ENCODE results near the gene ZNF91. TPM values are rescaled to one million over a fixed set of nuclear protein-coding genes. Genes with fewer than 3 reads are reported as not detected.

The ZNF91 gene
- total RNA-seq, 1 donor from 2014 or later: 28.5 TPM

DNA sequence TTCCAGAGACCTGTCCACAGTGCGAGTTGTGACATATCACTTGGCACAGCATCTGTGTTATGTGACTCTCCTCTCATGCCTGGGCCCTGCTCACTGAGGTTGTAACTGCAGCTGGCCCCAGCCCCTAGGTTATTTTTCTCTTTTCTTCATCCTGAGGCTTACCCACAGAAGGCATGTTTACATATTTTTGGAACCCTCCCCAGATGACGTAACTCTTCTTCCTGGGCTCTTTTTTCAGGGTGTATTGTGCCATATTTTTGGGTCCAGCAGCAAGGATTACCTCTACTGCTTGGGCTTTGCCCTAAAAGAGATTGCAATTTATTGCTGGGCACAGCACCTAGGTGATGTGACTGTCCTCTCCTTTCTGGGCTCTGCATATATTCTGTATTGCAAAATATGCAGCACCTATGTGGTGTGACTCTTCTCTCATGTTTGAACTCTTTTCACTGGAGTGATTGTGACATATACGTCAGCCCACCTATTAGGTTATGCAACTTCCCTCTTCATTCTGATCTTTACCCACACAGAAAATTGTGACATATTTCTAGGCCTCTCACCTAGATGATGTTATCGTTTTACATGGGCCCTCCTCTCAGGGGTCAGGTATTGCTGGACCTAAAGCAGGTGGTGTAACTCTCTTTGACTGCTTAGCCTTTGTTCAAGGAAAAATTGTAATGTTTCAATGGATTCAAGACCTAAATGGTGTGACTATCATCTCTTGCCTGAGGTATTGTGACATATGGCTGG lies 80.6 kb downstream of the ZNF91 start:
- Histone ChIP-seq H3K9me3 (peaks cover 0 to 5% of the 10 kb centered on the region in 2 donors), H3K4me1 (no peaks in the 10 kb centered on the region), H3K27ac (no peak overlapping the region), H3K27me3 (no peaks in the 10 kb centered on the region), H3K36me3 (no peaks in the 10 kb centered on the region), H3K4me3 (no peak overlapping the region)
- TF ChIP-seq, protein P1, sequence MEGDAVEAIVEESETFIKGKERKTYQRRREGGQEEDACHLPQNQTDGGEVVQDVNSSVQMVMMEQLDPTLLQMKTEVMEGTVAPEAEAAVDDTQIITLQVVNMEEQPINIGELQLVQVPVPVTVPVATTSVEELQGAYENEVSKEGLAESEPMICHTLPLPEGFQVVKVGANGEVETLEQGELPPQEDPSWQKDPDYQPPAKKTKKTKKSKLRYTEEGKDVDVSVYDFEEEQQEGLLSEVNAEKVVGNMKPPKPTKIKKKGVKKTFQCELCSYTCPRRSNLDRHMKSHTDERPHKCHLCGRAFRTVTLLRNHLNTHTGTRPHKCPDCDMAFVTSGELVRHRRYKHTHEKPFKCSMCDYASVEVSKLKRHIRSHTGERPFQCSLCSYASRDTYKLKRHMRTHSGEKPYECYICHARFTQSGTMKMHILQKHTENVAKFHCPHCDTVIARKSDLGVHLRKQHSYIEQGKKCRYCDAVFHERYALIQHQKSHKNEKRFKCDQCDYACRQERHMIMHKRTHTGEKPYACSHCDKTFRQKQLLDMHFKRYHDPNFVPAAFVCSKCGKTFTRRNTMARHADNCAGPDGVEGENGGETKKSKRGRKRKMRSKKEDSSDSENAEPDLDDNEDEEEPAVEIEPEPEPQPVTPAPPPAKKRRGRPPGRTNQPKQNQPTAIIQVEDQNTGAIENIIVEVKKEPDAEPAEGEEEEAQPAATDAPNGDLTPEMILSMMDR (IDR thresholded peaks at IDR 0.05): no peak
- no peak for DNase-seq (ENCODE audit: low spot score in 2 of 2)
- intact Hi-C loops (cut with DNase I): no loop called here

DNA sequence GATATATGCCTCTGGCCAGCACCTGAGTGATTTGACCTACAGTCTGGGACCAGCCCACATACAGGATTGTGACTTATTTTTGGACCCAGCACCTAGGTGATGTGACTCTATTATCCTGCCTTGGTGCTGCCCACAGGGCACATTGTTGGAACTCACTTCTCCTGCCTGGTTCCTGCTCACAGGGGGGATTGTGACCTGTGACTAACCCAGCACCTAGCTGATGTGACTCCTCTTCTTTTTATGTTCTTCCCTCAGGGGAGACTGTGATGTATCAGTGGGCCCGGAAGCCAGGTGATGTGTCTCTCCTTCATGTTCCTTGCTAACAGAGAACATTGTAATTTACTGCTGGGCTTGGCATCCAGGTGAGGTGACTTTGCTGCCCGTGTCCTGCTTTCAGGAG lies 82.1 kb downstream of the ZNF91 start:
- no peak for DNase-seq (ENCODE audit: low spot score in 2 of 2)

DNA sequence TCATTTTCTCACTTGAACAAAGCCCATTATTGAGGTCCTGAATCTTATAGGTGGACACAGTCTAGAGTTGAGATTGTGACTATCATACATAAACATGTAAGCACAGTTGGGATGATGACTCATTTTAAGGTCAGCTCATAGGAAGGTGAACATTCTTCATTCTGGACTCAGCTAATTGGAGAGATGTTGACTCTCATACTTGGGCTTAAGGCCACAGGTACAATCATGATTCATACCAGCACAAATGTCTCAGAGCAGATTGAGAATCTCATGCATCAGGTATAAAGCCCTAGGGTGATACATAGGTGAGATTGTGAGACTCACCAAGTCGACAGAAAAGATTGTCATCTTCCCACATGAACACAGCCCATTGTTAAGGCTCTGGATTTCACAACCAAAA lies 82.8 kb downstream of the ZNF91 start:
- H3K4me1 ChIP-seq: no peaks in the 10 kb centered on the region
- intact Hi-C loops (cut with DNase I): no loop called here
- no peaks in the 10 kb centered on the region for H3K36me3 ChIP-seq
- no peaks in the 10 kb centered on the region for H3K27me3 ChIP-seq
- no peak for DNase-seq (ENCODE audit: low spot score in 2 of 2)
- H3K9me3 ChIP-seq: peaks cover 0 to 5% of the 10 kb centered on the region in 2 donors
- no peak overlapping the region for H3K27ac ChIP-seq
- no peak overlapping the region for H3K4me3 ChIP-seq
- TF ChIP-seq, protein P1 (IDR thresholded peaks at IDR 0.05): no peak

More for the DNA sequence above, 82.1 kb downstream of the ZNF91 start:
- Histone ChIP-seq H3K4me3 (no peak overlapping the region), H3K9me3 (peaks cover 0 to 5% of the 10 kb centered on the region in 2 donors), H3K4me1 (no peaks in the 10 kb centered on the region), H3K27me3 (no peaks in the 10 kb centered on the region), H3K27ac (no peak overlapping the region), H3K36me3 (no peaks in the 10 kb centered on the region)
- TF ChIP-seq, protein P1 (IDR thresholded peaks at IDR 0.05): no peak
- intact Hi-C loops (cut with DNase I): no loop called here

DNA sequence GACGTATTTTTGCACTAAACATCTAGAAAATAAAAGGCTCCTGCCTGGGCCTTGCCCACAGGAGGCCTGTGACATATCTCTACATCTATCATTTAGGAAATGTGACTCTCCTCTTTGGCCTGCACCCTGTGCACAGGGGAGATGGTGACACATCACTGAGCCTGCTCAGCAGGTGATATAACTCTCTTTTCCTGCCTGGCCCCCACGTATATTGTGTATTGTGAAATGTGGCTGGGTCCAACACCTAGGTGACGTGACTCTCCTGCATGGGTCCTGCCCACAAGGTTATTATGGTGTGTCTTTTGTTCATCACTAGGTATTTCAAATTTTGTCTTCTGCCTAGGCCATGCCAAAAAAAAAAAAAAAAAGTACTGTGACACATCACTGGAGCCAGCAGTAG lies 83.7 kb downstream of the ZNF91 start:
- peaks cover 0 to 5% of the 10 kb centered on the region in 2 donors for H3K9me3 ChIP-seq
- intact Hi-C loops (cut with DNase I): no loop called here
- H3K36me3 ChIP-seq: no peaks in the 10 kb centered on the region
- H3K4me1 ChIP-seq: no peaks in the 10 kb centered on the region
- no peak overlapping the region for H3K4me3 ChIP-seq
- H3K27ac ChIP-seq: no peak overlapping the region
- H3K27me3 ChIP-seq: no peaks in the 10 kb centered on the region
- DNase-seq (ENCODE audit: low spot score in 2 of 2): no peak
- TF ChIP-seq, protein P1 (IDR thresholded peaks at IDR 0.05): no peak

DNA sequence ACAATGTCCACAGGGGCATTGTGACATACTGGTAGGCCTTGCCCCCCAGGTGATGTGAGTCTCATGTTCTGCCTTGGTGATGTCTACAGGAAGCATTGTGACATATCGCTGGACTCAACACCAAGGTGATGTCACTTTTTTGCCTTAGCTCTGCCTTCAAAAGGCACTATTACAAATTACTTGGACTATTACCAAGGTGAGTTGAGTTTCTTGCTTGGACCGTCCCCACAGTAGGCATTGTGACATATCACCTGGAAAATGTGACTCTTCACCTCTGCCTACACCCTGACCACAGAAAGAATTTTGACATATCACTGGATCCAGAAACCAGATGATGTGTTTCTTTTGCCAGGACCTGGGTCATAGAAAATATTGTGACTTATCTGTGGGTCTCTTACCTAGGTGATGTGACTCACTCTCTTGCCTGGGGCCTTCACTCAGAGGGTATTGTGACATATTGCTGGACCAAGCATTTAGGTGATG lies 84.5 kb downstream of the ZNF91 start:
- TF ChIP-seq, protein P1 (IDR thresholded peaks at IDR 0.05): no peak

More for the DNA sequence above, 84.5 kb downstream of the ZNF91 start:
- peaks cover 0 to 4% of the 10 kb centered on the region in 2 donors for H3K9me3 ChIP-seq
- no peaks in the 10 kb centered on the region for H3K4me1 ChIP-seq
- intact Hi-C loops (cut with DNase I): no loop called here
- H3K4me3 ChIP-seq: no peak overlapping the region
- no peak for DNase-seq (ENCODE audit: low spot score in 2 of 2)
- no peak overlapping the region for H3K27ac ChIP-seq
- no peaks in the 10 kb centered on the region for H3K27me3 ChIP-seq
- no peaks in the 10 kb centered on the region for H3K36me3 ChIP-seq

Data from ascending aorta (tissue), 2 donors.